A204.1 (cell line): ENCODE data around the gene FAM120B.

Source experiments
- FAIRE-seq: peaks from 2 replicates; lab custom pipeline; 2012; peaks lifted over from hg19 to GRCh38; lab: Jason Lieb, UNC

The FAM120B gene

GRCh38 chr6:170286246-170286933 lies 20.2 kb upstream of the FAM120B start:
- no peak for FAIRE-seq

- no peak for FAIRE-seq
These were observed 19.7 kb upstream of the FAM120B start for GRCh38 chr6:170286934-170287265.

- no peak for FAIRE-seq
These were observed 19.1 kb upstream of the FAM120B start for GRCh38 chr6:170287371-170287876.

- no peak for FAIRE-seq
These were observed 18.4 kb upstream of the FAM120B start for GRCh38 chr6:170288091-170288631.

GRCh38 chr6:170288852-170289179 lies 17.7 kb upstream of the FAM120B start:
- FAIRE-seq, result no peak

- FAIRE-seq, result no peak
These were observed 17.2 kb upstream of the FAM120B start for GRCh38 chr6:170289180-170289931.

- no peak for FAIRE-seq
These were observed 16.6 kb upstream of the FAM120B start for GRCh38 chr6:170289951-170290295.

GRCh38 chr6:170290296-170291128 lies 16.0 kb upstream of the FAM120B start, which contains the start of gene DLL1:
DLL1 (minus strand) TSS chr6:170291078; CDS start chr6:170290139, 939 bp downstream.
- no peak for FAIRE-seq

- no peak for FAIRE-seq
These were observed 15.1 kb upstream of the FAM120B start for GRCh38 chr6:170291271-170292110.

- FAIRE-seq, result no peak
These were observed 14.5 kb upstream of the FAM120B start for GRCh38 chr6:170292111-170292406.

- no peak for FAIRE-seq
These were observed 14.0 kb upstream of the FAM120B start for GRCh38 chr6:170292407-170293158.

- no peak for FAIRE-seq
These were observed 13.0 kb upstream of the FAM120B start for GRCh38 chr6:170293341-170294231.

GRCh38 chr6:170294298-170294730 lies 12.2 kb upstream of the FAM120B start:
- FAIRE-seq, result no peak

- FAIRE-seq, result no peak
These were observed 11.6 kb upstream of the FAM120B start for GRCh38 chr6:170294813-170295509.

GRCh38 chr6:170295510-170296422 lies 10.8 kb upstream of the FAM120B start:
- no peak for FAIRE-seq

- no peak for FAIRE-seq
These were observed 10.2 kb upstream of the FAM120B start for GRCh38 chr6:170296423-170296745.

GRCh38 chr6:170296746-170297575 lies 9.6 kb upstream of the FAM120B start:
- no peak for FAIRE-seq
